B cell (primary cell): ENCODE results near the gene TRIM41. TPM values are rescaled to one million over a fixed set of nuclear protein-coding genes. Genes with fewer than 3 reads are reported as not detected.

Experiments used
- ATAC-seq: fragments of 200-7000 bp; cut with Tn5 transposase; one replicate; pipeline ENCODE4 v1.10.0; 2021; ENCODE audit warnings: low read depth, mild to moderate bottlenecking, moderate number of reproducible peaks, moderate library complexity
- CTCF ChIA-PET: fragments of 350-600 bp; sonication (Branson Sonifier 250); formaldehyde crosslinking; loops from one replicate; lab custom pipeline; 2021; ENCODE audit warnings: antibody characterized with exemption, inconsistent platforms; lab: Charles Lee
- POLR2A ChIA-PET: fragments of 350-600 bp; sonication (Branson Sonifier 250); formaldehyde crosslinking; loops from one replicate; lab custom pipeline; 2021; ENCODE audit warnings: antibody characterized with exemption; lab: Charles Lee
- DNase-seq: peaks from one replicate; pipeline ENCODE4 v3.0.0; 2013
- H2AFZ ChIP-seq: 2 replicates; pipeline ENCODE4 v1.6.1; 2012; ENCODE audit warnings: mild to moderate bottlenecking, low read depth, low read length; ENCODE audit not compliant: insufficient read depth, poor library complexity, severe bottlenecking
- H3K27ac ChIP-seq, 2 donors: 1 replicate in 1 of 2; 2 replicates in 1 of 2; pipeline ENCODE4 v1.5.1; 2012 to 2013; ENCODE audit warnings: low read length in 2 of 2, mild to moderate bottlenecking in 2 of 2, moderate library complexity in 1 of 2
- H3K27me3 ChIP-seq, 4 experiments: fragments of 200-600 bp in 1 of 4; sonication (generic) in 1 of 4; replicated peaks in 1 of 4; 1 replicate in 2 of 4; 2 replicates in 2 of 4; pipeline versions ENCODE4 v1.6.1 to v1.7.0; 2013 to 2016; ENCODE audit warnings: low read length in 3 of 4, mild to moderate bottlenecking in 2 of 4, mixed read lengths in 1 of 4, moderate library complexity in 1 of 4; ENCODE audit not compliant: insufficient read depth in 4 of 4, control insufficient read depth in 3 of 4; ENCODE audit errors: control extremely low read depth in 1 of 4
- H3K36me3 ChIP-seq, 2 experiments: replicated peaks in 1 of 2; 1 replicate in 1 of 2; 2 replicates in 1 of 2; pipeline versions ENCODE4 v1.6.1 to v1.7.1; 2013; ENCODE audit warnings: low read length in 1 of 2; ENCODE audit not compliant: insufficient read depth in 2 of 2, control insufficient read depth in 1 of 2; ENCODE audit errors: control extremely low read depth in 1 of 2, extremely low read depth in 1 of 2
- H3K4me1 ChIP-seq, 2 donors: fragments of 200-600 bp in 1 of 2; sonication (generic) in 1 of 2; 1 replicate in 1 of 2; 2 replicates in 1 of 2; pipeline versions ENCODE4 v1.5.1 to v1.6.1; 2013 to 2017; ENCODE audit warnings: low read length in 2 of 2; ENCODE audit not compliant: control insufficient read depth in 2 of 2, insufficient read depth in 2 of 2
- H3K4me2 ChIP-seq: replicated peaks from 2 replicates; pipeline ENCODE3; 2012; ENCODE audit warnings: mild to moderate bottlenecking, low read depth, low read length; ENCODE audit not compliant: poor library complexity, severe bottlenecking
- H3K4me3 ChIP-seq, 5 experiments: fragments of 200-600 bp in 1 of 5; sonication (generic) in 1 of 5; 1 replicate in 3 of 5; 2 replicates in 2 of 5; pipeline versions ENCODE4 v1.5.1 to v1.7.0; 2011 to 2016; ENCODE audit warnings: low read length in 4 of 5, mild to moderate bottlenecking in 4 of 5, low read depth in 2 of 5, control low read depth in 1 of 5, moderate library complexity in 1 of 5; ENCODE audit not compliant: insufficient read depth in 1 of 5; ENCODE audit errors: control extremely low read depth in 1 of 5, extremely low read depth in 1 of 5
- H3K79me2 ChIP-seq: fragments of 200-600 bp; sonication (generic); one replicate; pipeline ENCODE4 v1.6.0; 2016; ENCODE audit warnings: low read length; ENCODE audit not compliant: control insufficient read depth, insufficient read depth
- H3K9ac ChIP-seq: fragments of 200-600 bp; sonication (generic); 2 replicates; pipeline ENCODE4 v1.6.1; 2017; ENCODE audit warnings: mild to moderate bottlenecking, low read length, moderate library complexity
- H3K9me3 ChIP-seq, 3 donors: one replicate each; pipeline versions ENCODE4 v1.6.1 to v1.7.1; 2013; ENCODE audit warnings: low read length in 2 of 3; ENCODE audit not compliant: control insufficient read depth in 2 of 3, insufficient read depth in 1 of 3; ENCODE audit errors: control extremely low read depth in 1 of 3
- H4K20me1 ChIP-seq: 2 replicates; pipeline ENCODE4 v1.6.0; 2012; ENCODE audit warnings: mild to moderate bottlenecking, low read length; ENCODE audit not compliant: insufficient read depth, control insufficient read depth, poor library complexity, severe bottlenecking
- H3K27ac Mint-ChIP-seq: one replicate; pipeline ENCODE4 v1.8.0; 2021; ENCODE audit warnings: mixed read lengths
- H3K27me3 Mint-ChIP-seq: one replicate; pipeline ENCODE4 v1.8.0; 2021; ENCODE audit warnings: mixed read lengths
- H3K4me1 Mint-ChIP-seq: one replicate; pipeline ENCODE4 v1.8.0; 2021; ENCODE audit warnings: mixed read lengths
- H3K4me3 Mint-ChIP-seq: one replicate; pipeline ENCODE4 v1.8.0; 2021; ENCODE audit warnings: mixed read lengths
- H3K9me3 Mint-ChIP-seq: one replicate; pipeline ENCODE4 v1.8.0; 2022; ENCODE audit warnings: mixed read lengths; ENCODE audit not compliant: insufficient read depth
- CTCF ChIP-seq: fragments of 200-600 bp; IDR thresholded peaks from one replicate; pipeline ENCODE4 v1.8.0; 2022; ENCODE audit warnings: antibody characterized with exemption, mild to moderate bottlenecking
- EZH2 ChIP-seq: IDR thresholded peaks from 2 replicates; pipeline ENCODE4 v1.6.1; 2012; ENCODE audit warnings: borderline replicate concordance, low read depth, mild to moderate bottlenecking, moderate library complexity, low read length; ENCODE audit not compliant: insufficient read depth, poor library complexity, severe bottlenecking
- WGBS: methylation state at CpG from one replicate; pipeline ENCODE4 v1.1.5; 2013; ENCODE audit warnings: missing lambda C conversion rate; ENCODE audit not compliant: insufficient coverage; 5-methylcytosine and 5-hydroxymethylcytosine counted together
- intact Hi-C: fragments of 100-400 bp; cut with micrococcal nuclease; formaldehyde crosslinking; loops from one replicate; pipeline ENCODE4 v1.10.0; 2022
- polyA plus RNA-seq: library from polyadenylated mRNA; depleted of rRNA; stranded (reverse); fragments of >200 nt; gene quantifications from 2 replicates; pipeline ENCODE4 v1.2.3, GENCODE V29; 2012
- total RNA-seq, 2 donors: library from RNA; stranded (reverse); fragments of 120-200 nt in 1 of 2; gene quantifications; 1 replicate in 1 of 2; 2 replicates in 1 of 2; pipeline versions ENCODE4 v1.2.3 to v1.2.4, GENCODE V29; 2013 to 2022

TRIM41 gene
- total and polyA plus RNA-seq, 2 donors (not counting 1 experiment from before 2014, with no cell fraction given): 28.4 to 44.3 TPM

GRCh38 chr5:181222630-181223057 lies 437 bp upstream of the TRIM41 start:
- Histone ChIP-seq H3K4me1 (peaks cover 18 to 46% of the 10 kb centered on the region in 2 donors), H3K9ac (peak overlapping the region; percentile 79), H3K27me3 (no peaks in the 10 kb centered on the region), H4K20me1 (no peaks in the 10 kb centered on the region), H3K4me2 (peak overlapping the region; percentile 95), H3K27ac (peak overlapping the region; percentile 95), H2AFZ (peak overlapping the region; percentile 89), H3K4me3 (peak overlapping the region; percentile 68 to 95 (median 89)), H3K79me2 (peaks cover 30% of the 10 kb centered on the region), H3K36me3 (peaks cover 0 to 2% of the 10 kb centered on the region in 2 experiments), H3K9me3 (peaks cover 0 to 18% (median 0%) of the 10 kb centered on the region in 3 donors)
- peak; percentile 23 for TF ChIP-seq CTCF
- TF ChIP-seq EZH2: no peak
- DNase-seq (no peak), ATAC-seq (no peak)
- Mint-ChIP-seq H3K27ac (peak overlapping the region; percentile 98), H3K4me1 (peaks cover 59% of the 10 kb centered on the region), H3K9me3 (no peaks in the 10 kb centered on the region), H3K27me3 (no peaks in the 10 kb centered on the region), H3K4me3 (peak overlapping the region; percentile 94)
- under 1% methylated on average over 10 of the region's 18 CpGs for WGBS
- intact Hi-C loops: loop anchor here (1.0 to 2.0 kb wide), 7 partner anchors 15 to 420 kb away; partner anchors contain the start of genes MGAT1, TRIM52 and ZFP62
- POLR2A ChIA-PET: interaction anchor here (0.8 to 3.5 kb wide), 10 partner anchors 15 to 65 kb away, joined by 3 to 74 read pairs (median 6); partner anchors contain the start of genes RACK1, TRIM52 and TRIM7
- CTCF ChIA-PET: interaction anchor here (0.9 to 3.8 kb wide), 8 partner anchors 13 to 50 kb away, joined by 3 to 48 read pairs (median 8); partner anchors contain the start of gene TRIM52
